ENCODE data around the gene KLHDC2. TPM values are rescaled to one million over a fixed set of nuclear protein-coding genes. Genes with fewer than 3 reads are reported as not detected.

The KLHDC2 gene
- polyA plus RNA-seq, 1 donor (not counting 4 experiments of a cell fraction or from before 2014, with no cell fraction given) = 34.0 TPM

- FAIRE-seq (no peak), DNase-seq (ENCODE audit: low read depth, low spot score) (no peak)
- Histone ChIP-seq H3K9me1 (ENCODE audit: control insufficient read depth, extremely low read depth, insufficient read depth, low read length) (no peaks in the 10 kb centered on the region), H3K79me2 (ENCODE audit: control insufficient read depth, insufficient read depth, low read length) (no peaks in the 10 kb centered on the region), H3K9ac (ENCODE audit: control insufficient read depth, extremely low read depth, insufficient read depth, low read length) (no peak overlapping the region), H3K27ac (ENCODE audit: control insufficient read depth, insufficient read depth, low read length) (no peak overlapping the region), H3K27me3 (ENCODE audit: control insufficient read depth, extremely low read depth, insufficient read depth, low read length) (no peaks in the 10 kb centered on the region), H2AFZ (ENCODE audit: control insufficient read depth, low read length) (no peak overlapping the region), H3K4me1 (ENCODE audit: control insufficient read depth, extremely low read depth, insufficient read depth, low read length) (no peaks in the 10 kb centered on the region), H3K4me3 (ENCODE audit: control insufficient read depth in 2 of 3, extremely low read depth in 1 of 3, insufficient read depth in 2 of 3, low read depth in 1 of 3, low read length in 3 of 3) (no peak overlapping the region), H3K9me3 (ENCODE audit: control insufficient read depth, low read depth, low read length) (no peaks in the 10 kb centered on the region), H4K20me1 (ENCODE audit: control insufficient read depth, extremely low read depth, insufficient read depth, low read length) (no peaks in the 10 kb centered on the region), H3K36me3 (ENCODE audit: control insufficient read depth in 2 of 2, extremely low read depth in 1 of 2, insufficient read depth in 2 of 2, low read length in 2 of 2) (no peaks in the 10 kb centered on the region), H3K4me2 (ENCODE audit: control insufficient read depth, extremely low read depth, insufficient read depth, low read depth, low read length) (no peak overlapping the region)
- dilution Hi-C loops (cut with MboI; ENCODE audit: extremely low pct_ligation_motif_present, low sequenced_read_pairs) = no loop called here
- TF ChIP-seq CTCF (optimal IDR thresholded peaks at IDR 0.05 in 1 of 3, IDR thresholded peaks at IDR 0.05 in 1 of 3, conservative IDR thresholded peaks at IDR 0.05 in 1 of 3; ENCODE audit: extremely low read depth in 1 of 3, insufficient read depth in 2 of 3, low read length in 3 of 3) = no peak
These were observed 13.3 kb upstream of the KLHDC2 start for GRCh38 chr14:49754570-49755097.

- no peak overlapping the region for H3K4me2 ChIP-seq (ENCODE audit: control insufficient read depth, extremely low read depth, insufficient read depth, low read depth, low read length)
- H3K9ac ChIP-seq (ENCODE audit: control insufficient read depth, extremely low read depth, insufficient read depth, low read length) = no peak overlapping the region
- H4K20me1 ChIP-seq (ENCODE audit: control insufficient read depth, extremely low read depth, insufficient read depth, low read length) = no peaks in the 10 kb centered on the region
- no peak overlapping the region for H3K4me3 ChIP-seq (ENCODE audit: control insufficient read depth in 2 of 3, extremely low read depth in 1 of 3, insufficient read depth in 2 of 3, low read depth in 1 of 3, low read length in 3 of 3)
- H2AFZ ChIP-seq (ENCODE audit: control insufficient read depth, low read length) = no peak overlapping the region
- dilution Hi-C loops (cut with MboI; ENCODE audit: extremely low pct_ligation_motif_present, low sequenced_read_pairs) = no loop called here
- DNase-seq (ENCODE audit: low read depth, low spot score) = no peak
- H3K27ac ChIP-seq (ENCODE audit: control insufficient read depth, insufficient read depth, low read length) = no peak overlapping the region
- TF ChIP-seq EZH2 (IDR thresholded peaks at IDR 0.05; ENCODE audit: low read length) = no peak
- no peak for TF ChIP-seq CTCF (optimal IDR thresholded peaks at IDR 0.05 in 1 of 3, IDR thresholded peaks at IDR 0.05 in 1 of 3, conservative IDR thresholded peaks at IDR 0.05 in 1 of 3; ENCODE audit: extremely low read depth in 1 of 3, insufficient read depth in 2 of 3, low read length in 3 of 3)
- H3K79me2 ChIP-seq (ENCODE audit: control insufficient read depth, insufficient read depth, low read length) = no peaks in the 10 kb centered on the region
- H3K4me1 ChIP-seq (ENCODE audit: control insufficient read depth, extremely low read depth, insufficient read depth, low read length) = no peaks in the 10 kb centered on the region
- H3K9me3 ChIP-seq (ENCODE audit: control insufficient read depth, low read depth, low read length) = no peaks in the 10 kb centered on the region
- no peak for FAIRE-seq
- H3K27me3 ChIP-seq (ENCODE audit: control insufficient read depth, extremely low read depth, insufficient read depth, low read length) = no peaks in the 10 kb centered on the region
- H3K36me3 ChIP-seq (ENCODE audit: control insufficient read depth in 2 of 2, extremely low read depth in 1 of 2, insufficient read depth in 2 of 2, low read length in 2 of 2) = no peaks in the 10 kb centered on the region
- H3K9me1 ChIP-seq (ENCODE audit: control insufficient read depth, extremely low read depth, insufficient read depth, low read length) = no peaks in the 10 kb centered on the region
These were observed 12.6 kb upstream of the KLHDC2 start for GRCh38 chr14:49755378-49755777.
